Tibial nerve (tissue), 4 donors: ENCODE measurements around the gene MFSD11. TPM values are rescaled to one million over a fixed set of nuclear protein-coding genes. Genes with fewer than 3 reads are reported as not detected.
A peak's percentile ranks its signal among the peaks of the same experiment; 100 is the strongest.
"Not testable (repeated sequence)": the region's sequence is repeated elsewhere in the genome, so short reads cannot be mapped to it uniquely, and the experiment has no call there.

Experiments used
- DNase-seq, 2 donors: peaks; one replicate each; pipeline ENCODE4 v3.0.0-alpha.2; 2019; ENCODE audit warnings: low spot score in 2 of 2
- H3K27ac ChIP-seq, 4 donors: fragments of 200-600 bp; sonication (generic) in 3 of 4; one replicate each; pipeline ENCODE4 v1.5.1; 2017 to 2019; ENCODE audit warnings: mild to moderate bottlenecking in 1 of 4
- H3K27me3 ChIP-seq, 2 donors: fragments of 200-600 bp; sonication (generic) in 1 of 2; one replicate each; pipeline versions ENCODE4 v1.5.1 to v1.6.0; 2017 to 2019
- H3K36me3 ChIP-seq, 3 donors: fragments of 200-600 bp; sonication (generic); one replicate each; pipeline ENCODE4 v1.5.1; 2018 to 2019
- H3K4me1 ChIP-seq, 4 donors: fragments of 200-600 bp; sonication (generic) in 3 of 4; one replicate each; pipeline ENCODE4 v1.5.1; 2017 to 2019
- H3K4me3 ChIP-seq, 4 donors: fragments of 200-600 bp; sonication (generic) in 3 of 4; one replicate each; pipeline ENCODE4 v1.5.1; 2017 to 2019; ENCODE audit warnings: mild to moderate bottlenecking in 1 of 4, moderate library complexity in 1 of 4
- H3K9me3 ChIP-seq, 4 donors: fragments of 200-600 bp; sonication (generic) in 3 of 4; one replicate each; pipeline ENCODE4 v1.5.1; 2017 to 2019
- EP300 ChIP-seq, 2 donors: sonication (generic); formaldehyde crosslinking; IDR thresholded peaks; one replicate each; pipeline ENCODE4 v1.6.1; 2017; ENCODE audit warnings: antibody characterized with exemption in 2 of 2, mild to moderate bottlenecking in 1 of 2
- POLR2A ChIP-seq, 2 donors: fragments of 450-650 bp; IDR thresholded peaks; one replicate each; pipeline ENCODE4 v1.6.1; 2017; ENCODE audit warnings: antibody characterized with exemption in 2 of 2, mild to moderate bottlenecking in 2 of 2, moderate library complexity in 2 of 2
- WGBS, 2 donors: methylation state at CpG; one replicate each; pipeline ENCODE4 v1.1.5; 2018; 5-methylcytosine and 5-hydroxymethylcytosine counted together
- total RNA-seq, 4 donors: library from RNA; depleted of rRNA; stranded (reverse); fragments of >200 nt; gene quantifications; one replicate each; pipeline ENCODE4 v1.1.0, GENCODE V29; 2016
- TF ChIP-seq, protein P1 (sequence below), 5 experiments: fragments of 200-600 bp in 3 of 5; fragments of 450-650 bp in 2 of 5; sonication (generic) in 3 of 5; IDR thresholded peaks; one replicate each; pipeline ENCODE4 v1.5.1; 2016 to 2019; ENCODE audit warnings: antibody characterized with exemption in 5 of 5, mild to moderate bottlenecking in 3 of 5, moderate library complexity in 2 of 5

Gene MFSD11
- total RNA-seq, 4 donors from 2014 or later = 25.8 to 61.0 (median 37.1) TPM

DNA sequence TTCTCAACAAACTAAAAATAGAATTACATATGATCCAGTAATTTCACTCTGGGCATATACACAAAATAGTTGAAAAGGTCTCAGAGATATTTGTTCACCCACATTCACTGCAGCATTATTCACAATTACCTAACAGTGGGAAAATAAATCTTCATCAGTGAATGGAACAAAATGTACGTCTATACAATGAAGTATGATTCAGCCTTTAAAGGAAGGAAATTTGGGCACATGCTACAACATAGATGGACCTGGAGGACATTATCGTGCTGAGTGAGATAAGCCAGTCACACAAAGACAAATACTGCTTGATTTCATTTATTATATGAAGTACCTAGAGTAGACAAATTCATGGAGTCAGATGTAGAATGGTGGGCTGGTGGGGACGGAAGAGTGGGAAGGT is 47.0 kb downstream of the MFSD11 start:
- H3K4me1 ChIP-seq = no peaks in the 10 kb centered on the region
- 77 to 81% methylated on average over 3 of the region's 3 CpGs for WGBS, 2 donors
- no peak for TF ChIP-seq EP300 (IDR thresholded peaks at IDR 0.05)
- TF ChIP-seq, protein P1, sequence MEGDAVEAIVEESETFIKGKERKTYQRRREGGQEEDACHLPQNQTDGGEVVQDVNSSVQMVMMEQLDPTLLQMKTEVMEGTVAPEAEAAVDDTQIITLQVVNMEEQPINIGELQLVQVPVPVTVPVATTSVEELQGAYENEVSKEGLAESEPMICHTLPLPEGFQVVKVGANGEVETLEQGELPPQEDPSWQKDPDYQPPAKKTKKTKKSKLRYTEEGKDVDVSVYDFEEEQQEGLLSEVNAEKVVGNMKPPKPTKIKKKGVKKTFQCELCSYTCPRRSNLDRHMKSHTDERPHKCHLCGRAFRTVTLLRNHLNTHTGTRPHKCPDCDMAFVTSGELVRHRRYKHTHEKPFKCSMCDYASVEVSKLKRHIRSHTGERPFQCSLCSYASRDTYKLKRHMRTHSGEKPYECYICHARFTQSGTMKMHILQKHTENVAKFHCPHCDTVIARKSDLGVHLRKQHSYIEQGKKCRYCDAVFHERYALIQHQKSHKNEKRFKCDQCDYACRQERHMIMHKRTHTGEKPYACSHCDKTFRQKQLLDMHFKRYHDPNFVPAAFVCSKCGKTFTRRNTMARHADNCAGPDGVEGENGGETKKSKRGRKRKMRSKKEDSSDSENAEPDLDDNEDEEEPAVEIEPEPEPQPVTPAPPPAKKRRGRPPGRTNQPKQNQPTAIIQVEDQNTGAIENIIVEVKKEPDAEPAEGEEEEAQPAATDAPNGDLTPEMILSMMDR (IDR thresholded peaks at IDR 0.05) = no peak
- TF ChIP-seq POLR2A (IDR thresholded peaks at IDR 0.05) = no peak
- DNase-seq = no peak
- H3K27me3 ChIP-seq = no peaks in the 10 kb centered on the region
- H3K4me3 ChIP-seq = no peak overlapping the region
- no peak overlapping the region for H3K27ac ChIP-seq
- no peaks in the 10 kb centered on the region for H3K9me3 ChIP-seq
- H3K36me3 ChIP-seq = peaks cover 0 to 56% (median 0%) of the 10 kb centered on the region in 3 donors

- Histone ChIP-seq H3K27ac (peak overlapping the region in 1 of 4 donors; percentile 43), H3K36me3 (peaks cover 0 to 34% (median 0%) of the 10 kb centered on the region in 3 donors), H3K4me1 (peaks cover 0 to 17% (median 2%) of the 10 kb centered on the region in 4 donors)
- not testable (repeated sequence) for H3K4me3 ChIP-seq, H3K9me3 ChIP-seq, DNase-seq, H3K27me3 ChIP-seq
- WGBS, 2 donors = 74 to 80% methylated on average over 2 of the region's 2 CpGs
These were observed 49.9 kb downstream of the MFSD11 start for GRCh38 chr17:76787866-76788265.

DNA sequence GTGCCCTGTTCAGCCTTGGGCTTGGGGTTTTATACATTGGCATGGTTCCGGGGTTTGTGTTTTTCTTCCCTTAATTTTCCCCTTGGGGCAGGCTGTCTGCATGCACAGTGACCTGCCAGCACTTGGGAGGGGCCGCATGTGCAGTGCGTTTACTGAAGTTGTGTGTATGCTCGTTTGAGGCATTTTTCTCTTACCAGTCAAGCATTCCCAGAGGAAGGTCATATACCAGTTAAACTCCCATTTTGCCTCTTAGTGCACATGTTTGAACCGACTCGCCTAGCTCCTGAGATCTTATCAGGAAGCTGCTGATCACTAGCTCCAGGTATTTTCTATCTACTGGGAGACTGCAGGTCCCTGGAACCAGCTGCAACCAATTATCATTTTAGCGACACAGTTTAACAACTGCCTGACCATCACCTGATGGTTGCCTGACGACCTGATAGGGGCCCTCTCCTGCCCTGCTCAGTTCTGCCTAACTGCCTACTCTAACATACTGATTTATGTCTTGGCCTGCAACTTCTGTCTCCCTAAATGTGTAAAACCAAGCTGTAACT is 51.4 kb downstream of the MFSD11 start:
- TF ChIP-seq, protein P1 (IDR thresholded peaks at IDR 0.05) = no peak
- no peak for TF ChIP-seq EP300 (IDR thresholded peaks at IDR 0.05)
- TF ChIP-seq POLR2A (IDR thresholded peaks at IDR 0.05) = no peak
- DNase-seq = no peak
- H3K4me1 ChIP-seq = peaks cover 0 to 17% (median 2%) of the 10 kb centered on the region in 4 donors
- no peak overlapping the region for H3K4me3 ChIP-seq
- no peaks in the 10 kb centered on the region for H3K27me3 ChIP-seq
- no peaks in the 10 kb centered on the region for H3K9me3 ChIP-seq
- no peak overlapping the region for H3K27ac ChIP-seq
- peaks cover 0 to 24% (median 0%) of the 10 kb centered on the region in 3 donors for H3K36me3 ChIP-seq
- WGBS, 2 donors = 61 to 70% methylated on average over 8 of the region's 8 CpGs

GRCh38 chr17:76791053-76791980 is 53.4 kb downstream of the MFSD11 start:
- peak overlapping the region in 3 of 4 donors; percentile 20 to 78 (median 38) for H3K27ac ChIP-seq
- H3K27me3 ChIP-seq = no peaks in the 10 kb centered on the region
- TF ChIP-seq, protein P1 (IDR thresholded peaks at IDR 0.05) = no peak
- TF ChIP-seq EP300 (IDR thresholded peaks at IDR 0.05) (no peak), POLR2A (IDR thresholded peaks at IDR 0.05) (no peak)
- H3K4me3 ChIP-seq = peak overlapping the region in 1 of 4 donors; percentile 32
- peaks cover 0 to 8% (median 0%) of the 10 kb centered on the region in 3 donors for H3K36me3 ChIP-seq
- H3K9me3 ChIP-seq = no peaks in the 10 kb centered on the region
- WGBS, 2 donors = 31 to 37% methylated on average over 11 of the region's 11 CpGs
- no peak for DNase-seq
- peaks cover 0 to 17% (median 2%) of the 10 kb centered on the region in 4 donors for H3K4me1 ChIP-seq

DNA sequence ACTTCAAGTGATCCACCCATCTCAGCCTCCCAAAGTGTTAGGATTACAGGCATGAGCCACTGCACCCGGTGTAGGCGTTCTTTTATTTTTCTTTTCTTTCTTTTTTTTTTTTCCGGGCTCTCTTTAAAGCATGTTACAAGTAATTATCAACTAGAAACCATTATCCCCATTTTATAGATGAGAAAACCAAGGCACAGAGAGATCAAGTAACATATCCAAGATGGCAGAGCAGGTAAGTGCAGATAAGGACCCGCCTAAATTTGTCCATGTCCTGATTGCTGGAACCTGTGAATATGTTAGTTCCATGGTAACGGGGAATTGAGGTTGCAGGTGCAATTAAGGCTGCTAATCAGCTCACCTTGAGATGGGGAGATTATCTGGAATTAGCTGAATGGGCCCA is 54.4 kb downstream of the MFSD11 start:
- no peak for DNase-seq
- peaks cover 0 to 17% (median 2%) of the 10 kb centered on the region in 4 donors for H3K4me1 ChIP-seq
- H3K9me3 ChIP-seq = no peaks in the 10 kb centered on the region
- H3K27ac ChIP-seq = no peak overlapping the region
- H3K27me3 ChIP-seq = no peaks in the 10 kb centered on the region
- TF ChIP-seq POLR2A (IDR thresholded peaks at IDR 0.05) (no peak), EP300 (IDR thresholded peaks at IDR 0.05) (no peak)
- TF ChIP-seq, protein P1 (IDR thresholded peaks at IDR 0.05) = no peak
- 94 to 97% methylated on average over 5 of the region's 5 CpGs for WGBS, 2 donors
- H3K4me3 ChIP-seq = no peak overlapping the region
- H3K36me3 ChIP-seq = peaks cover 0 to 4% (median 0%) of the 10 kb centered on the region in 3 donors
